ENCODE data around the gene TRABD2B.

The TRABD2B gene

GRCh38 chr1:47990286-47990685, 6.9 kb downstream of the TRABD2B start:
- Mint-ChIP-seq H3K27me3 (ENCODE audit: low read depth) (peaks cover 72% of the 10 kb centered on the region), H3K9me3 (no peaks in the 10 kb centered on the region), H3K27ac (no peak overlapping the region)

GRCh38 chr1:47987601-47988000, 9.6 kb downstream of the TRABD2B start:
- Mint-ChIP-seq H3K9me3 (no peaks in the 10 kb centered on the region), H3K36me3 (ENCODE audit: low read depth) (peaks cover 62% of the 10 kb centered on the region), H3K27ac (no peak overlapping the region), H3K4me3 (no peak overlapping the region), H3K27me3 (ENCODE audit: low read depth) (peaks cover 72% of the 10 kb centered on the region), H3K4me1 (peaks cover 68% of the 10 kb centered on the region)
- TF ChIP-seq CTCF (IDR thresholded peaks at IDR 0.05; ENCODE audit: unreplicated experiment in 3 of 3), result no peak

More at GRCh38 chr1:47990286-47990685, 6.9 kb downstream of the TRABD2B start:
- TF ChIP-seq CTCF (IDR thresholded peaks at IDR 0.05; ENCODE audit: unreplicated experiment in 3 of 3), result no peak
- Mint-ChIP-seq H3K4me3 (no peak overlapping the region), H3K36me3 (ENCODE audit: low read depth) (peaks cover 61% of the 10 kb centered on the region), H3K4me1 (peaks cover 68% of the 10 kb centered on the region)

GRCh38 chr1:47986761-47987200, 10.4 kb downstream of the TRABD2B start:
- peaks cover 64% of the 10 kb centered on the region for H3K36me3 Mint-ChIP-seq (ENCODE audit: low read depth)
- peak overlapping the region; percentile 63 to 82 (median 71) for H3K27ac Mint-ChIP-seq
- peaks cover 59% of the 10 kb centered on the region for H3K4me1 Mint-ChIP-seq
- TF ChIP-seq CTCF (IDR thresholded peaks at IDR 0.05; ENCODE audit: unreplicated experiment in 3 of 3), result no peak
- peaks cover 72% of the 10 kb centered on the region for H3K27me3 Mint-ChIP-seq (ENCODE audit: low read depth)
- peak overlapping the region; percentile 10 to 43 (median 29) for H3K4me3 Mint-ChIP-seq
- no peaks in the 10 kb centered on the region for H3K9me3 Mint-ChIP-seq

- no peak for TF ChIP-seq CTCF (IDR thresholded peaks at IDR 0.05; ENCODE audit: unreplicated experiment in 3 of 3)
- Mint-ChIP-seq H3K36me3 (ENCODE audit: low read depth) (peaks cover 55% of the 10 kb centered on the region), H3K9me3 (no peaks in the 10 kb centered on the region), H3K4me3 (peak overlapping the region in 1 of 3 experiments; percentile 55), H3K27ac (peak overlapping the region; percentile 6 to 33 (median 11)), H3K27me3 (ENCODE audit: low read depth) (peaks cover 68% of the 10 kb centered on the region), H3K4me1 (peaks cover 48% of the 10 kb centered on the region)
Measured at GRCh38 chr1:47985018-47985417, 12.2 kb downstream of the TRABD2B start.

GRCh38 chr1:47984175-47984789, 12.9 kb downstream of the TRABD2B start:
- peaks cover 65% of the 10 kb centered on the region for H3K27me3 Mint-ChIP-seq (ENCODE audit: low read depth)
- peaks cover 44% of the 10 kb centered on the region for H3K4me1 Mint-ChIP-seq
- no peaks in the 10 kb centered on the region for H3K9me3 Mint-ChIP-seq
- peaks cover 48% of the 10 kb centered on the region for H3K36me3 Mint-ChIP-seq (ENCODE audit: low read depth)
- TF ChIP-seq CTCF (IDR thresholded peaks at IDR 0.05; ENCODE audit: unreplicated experiment in 3 of 3), result no peak
- peak overlapping the region in 2 of 3 experiments; percentile 21 to 55 for H3K4me3 Mint-ChIP-seq
- peak overlapping the region; percentile 57 to 88 (median 76) for H3K27ac Mint-ChIP-seq

- no peak for TF ChIP-seq CTCF (IDR thresholded peaks at IDR 0.05; ENCODE audit: unreplicated experiment in 3 of 3)
- H3K27me3 Mint-ChIP-seq (ENCODE audit: low read depth), result peaks cover 64% of the 10 kb centered on the region
- peak overlapping the region; percentile 63 to 65 (median 65) for H3K4me3 Mint-ChIP-seq
- H3K4me1 Mint-ChIP-seq, result peaks cover 43% of the 10 kb centered on the region
- no peaks in the 10 kb centered on the region for H3K9me3 Mint-ChIP-seq
- H3K27ac Mint-ChIP-seq, result peak overlapping the region; percentile 57 to 88 (median 76)
- peaks cover 51% of the 10 kb centered on the region for H3K36me3 Mint-ChIP-seq (ENCODE audit: low read depth)
Measured at GRCh38 chr1:47983691-47984090, 13.5 kb downstream of the TRABD2B start.

Measured in nephron (organoid).